ACHN (cell line): ENCODE results near the gene ZNF789.

ENCODE experiments used
- DNase-seq: peaks from one replicate; pipeline ENCODE4 v3.0.0-alpha.2; 2015
- in situ Hi-C: cut with HindIII; loops from 2 replicates; pipeline ENCODE4 v1.10.0; 2017; ENCODE audit warnings: low sequenced_read_pairs, low pct_ligation_motif_present, low pct_unique_long_range_greater_than_20kb

ZNF789 gene

GRCh38 chr7:99456288-99456687 is 16.4 kb upstream of the ZNF789 start:
- in situ Hi-C loops = no loop called here
- no peak for DNase-seq

- in situ Hi-C loops = no loop called here
Measured at GRCh38 chr7:99457050-99457649, 15.5 kb upstream of the ZNF789 start.

GRCh38 chr7:99457650-99458493 is 14.8 kb upstream of the ZNF789 start:
- no peak for DNase-seq
- in situ Hi-C loops = no loop called here

More at GRCh38 chr7:99457050-99457649, 15.5 kb upstream of the ZNF789 start:
- no peak for DNase-seq

- peak; percentile 67 for DNase-seq
- in situ Hi-C loops = no loop called here
Measured at GRCh38 chr7:99459087-99459486, 13.6 kb upstream of the ZNF789 start.

GRCh38 chr7:99460651-99461050 is 12.0 kb upstream of the ZNF789 start:
- in situ Hi-C loops = no loop called here
- DNase-seq = no peak

- DNase-seq = no peak
- in situ Hi-C loops = no loop called here
Measured at GRCh38 chr7:99461221-99461620, 11.5 kb upstream of the ZNF789 start.

- no peak for DNase-seq
- in situ Hi-C loops = no loop called here
Measured at GRCh38 chr7:99465421-99465768, 7.3 kb upstream of the ZNF789 start.

GRCh38 chr7:99468336-99468918 is 4.3 kb upstream of the ZNF789 start:
- no peak for DNase-seq
- in situ Hi-C loops = no loop called here

- no peak for DNase-seq
- in situ Hi-C loops = no loop called here
Measured at GRCh38 chr7:99469381-99470065, 3.2 kb upstream of the ZNF789 start.

GRCh38 chr7:99473315-99473596 is 566 bp downstream of the ZNF789 start:
- in situ Hi-C loops = no loop called here
- DNase-seq = peak; percentile 76

- no peak for DNase-seq
- in situ Hi-C loops = no loop called here
Measured at GRCh38 chr7:99476107-99476506, 3.4 kb downstream of the ZNF789 start.

- in situ Hi-C loops = no loop called here
- DNase-seq = no peak
Measured at GRCh38 chr7:99478464-99479440, 6.1 kb downstream of the ZNF789 start.

- in situ Hi-C loops = no loop called here
- DNase-seq = no peak
Measured at GRCh38 chr7:99485094-99485493, 12.4 kb downstream of the ZNF789 start.

- in situ Hi-C loops = no loop called here
- no peak for DNase-seq
Measured at GRCh38 chr7:99489235-99489634, 16.5 kb downstream of the ZNF789 start.

GRCh38 chr7:99490878-99491277 is 18.2 kb downstream of the ZNF789 start:
- in situ Hi-C loops = no loop called here
- DNase-seq = no peak

- in situ Hi-C loops = no loop called here
- peak; percentile 48 for DNase-seq
Measured at GRCh38 chr7:99493823-99494222, 21.1 kb downstream of the ZNF789 start.

- in situ Hi-C loops = no loop called here
- DNase-seq = no peak
Measured at GRCh38 chr7:99497766-99498545, 25.3 kb downstream of the ZNF789 start.

GRCh38 chr7:99498546-99498944 is 25.9 kb downstream of the ZNF789 start:
- in situ Hi-C loops = no loop called here
- DNase-seq = no peak
